Retinal pigment epithelial cell (primary cell): Measurements from ENCODE around the gene TSPAN31.

Experiments
- DNase-seq: peaks from one replicate; pipeline ENCODE4 v3.0.0-alpha.2; 2010; ENCODE audit warnings: low read depth
- H3K4me3 ChIP-seq: 2 replicates; pipeline ENCODE4 v1.5.1; 2011; ENCODE audit warnings: mild to moderate bottlenecking, low read length, control low read depth, moderate library complexity
- TF ChIP-seq, protein P1 (sequence below): conservative IDR thresholded peaks from 2 replicates; pipeline ENCODE4 v1.5.1; 2011; ENCODE audit warnings: low read depth, low read length, control low read depth, inconsistent platforms

Gene TSPAN31

DNA sequence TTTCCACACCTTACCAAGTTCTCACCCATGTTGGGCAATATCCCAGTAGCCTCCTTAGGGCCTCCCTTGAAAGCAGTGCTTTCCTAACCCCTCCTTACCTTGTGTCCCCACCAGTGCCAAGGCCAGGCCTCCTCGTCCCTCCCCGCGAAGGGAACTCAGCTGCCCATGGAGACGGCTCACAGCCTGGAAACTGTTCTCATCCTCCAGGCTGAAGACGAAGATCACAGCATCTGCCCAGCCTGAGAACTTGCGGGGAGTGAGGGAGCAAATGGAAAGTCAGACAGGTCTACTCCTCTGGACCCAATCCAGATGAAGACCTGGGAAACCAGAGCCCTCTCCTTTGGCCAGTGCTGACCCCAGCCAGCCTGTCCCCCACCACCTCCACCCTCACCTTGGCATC is 10.9 kb upstream of the TSPAN31 start:
- H3K4me3 ChIP-seq = no peak overlapping the region
- TF ChIP-seq, protein P1, sequence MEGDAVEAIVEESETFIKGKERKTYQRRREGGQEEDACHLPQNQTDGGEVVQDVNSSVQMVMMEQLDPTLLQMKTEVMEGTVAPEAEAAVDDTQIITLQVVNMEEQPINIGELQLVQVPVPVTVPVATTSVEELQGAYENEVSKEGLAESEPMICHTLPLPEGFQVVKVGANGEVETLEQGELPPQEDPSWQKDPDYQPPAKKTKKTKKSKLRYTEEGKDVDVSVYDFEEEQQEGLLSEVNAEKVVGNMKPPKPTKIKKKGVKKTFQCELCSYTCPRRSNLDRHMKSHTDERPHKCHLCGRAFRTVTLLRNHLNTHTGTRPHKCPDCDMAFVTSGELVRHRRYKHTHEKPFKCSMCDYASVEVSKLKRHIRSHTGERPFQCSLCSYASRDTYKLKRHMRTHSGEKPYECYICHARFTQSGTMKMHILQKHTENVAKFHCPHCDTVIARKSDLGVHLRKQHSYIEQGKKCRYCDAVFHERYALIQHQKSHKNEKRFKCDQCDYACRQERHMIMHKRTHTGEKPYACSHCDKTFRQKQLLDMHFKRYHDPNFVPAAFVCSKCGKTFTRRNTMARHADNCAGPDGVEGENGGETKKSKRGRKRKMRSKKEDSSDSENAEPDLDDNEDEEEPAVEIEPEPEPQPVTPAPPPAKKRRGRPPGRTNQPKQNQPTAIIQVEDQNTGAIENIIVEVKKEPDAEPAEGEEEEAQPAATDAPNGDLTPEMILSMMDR = no peak
- DNase-seq = no peak

DNA sequence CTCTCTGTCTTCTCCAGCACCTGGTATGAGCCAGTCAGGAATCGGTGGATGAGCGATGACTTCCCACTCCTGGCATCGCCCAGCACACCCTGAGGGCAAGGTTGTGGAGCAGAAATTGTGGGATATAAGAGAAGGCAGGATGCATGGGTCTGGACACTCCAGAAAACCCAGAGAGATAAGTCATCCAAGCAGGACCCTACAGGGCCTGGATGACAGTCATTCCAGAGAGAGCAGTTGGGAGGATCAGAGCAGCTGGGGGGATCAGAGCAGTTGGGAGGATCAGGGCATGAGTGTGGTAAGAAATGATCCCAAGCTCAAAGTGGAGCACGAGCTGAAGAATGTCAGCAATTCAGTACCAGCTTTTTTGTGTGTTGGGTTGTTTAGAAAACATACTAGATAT is 10.2 kb upstream of the TSPAN31 start:
- TF ChIP-seq, protein P1 = no peak
- H3K4me3 ChIP-seq = no peak overlapping the region
- DNase-seq = no peak

DNA sequence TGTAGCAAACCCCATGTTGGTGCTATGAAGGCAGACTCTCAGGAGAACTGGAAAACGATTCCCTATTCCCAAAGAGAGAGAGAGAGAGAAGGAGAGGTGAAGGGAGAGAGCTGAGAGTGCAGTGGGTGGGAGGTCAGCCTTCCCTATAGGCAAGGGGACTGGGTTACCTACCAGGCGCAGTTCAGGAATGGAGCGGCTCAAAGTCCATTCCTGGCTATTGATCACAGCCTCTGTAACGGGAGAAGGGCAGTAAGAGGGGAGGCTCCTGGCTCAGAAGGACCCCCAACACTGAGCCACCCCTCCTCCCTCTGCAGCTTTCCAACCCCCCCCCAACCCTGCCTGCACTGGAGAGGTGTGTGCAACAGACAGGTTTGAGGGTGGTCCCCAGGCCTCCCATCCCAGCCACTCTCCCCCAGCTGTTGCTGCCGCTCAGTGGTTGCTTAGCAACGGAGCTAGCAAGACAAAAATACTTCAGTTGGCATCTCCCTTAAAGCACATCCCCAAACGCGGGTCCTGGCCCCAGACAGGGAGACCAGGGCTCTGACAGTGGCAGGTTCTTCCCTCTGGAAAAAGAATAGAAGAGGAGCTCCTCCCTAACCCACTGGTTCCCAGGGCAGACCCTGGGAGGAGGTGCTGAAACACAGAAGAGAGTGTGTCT is 9.5 kb upstream of the TSPAN31 start:
- TF ChIP-seq, protein P1 = no peak
- DNase-seq = no peak
- H3K4me3 ChIP-seq = no peak overlapping the region

DNA sequence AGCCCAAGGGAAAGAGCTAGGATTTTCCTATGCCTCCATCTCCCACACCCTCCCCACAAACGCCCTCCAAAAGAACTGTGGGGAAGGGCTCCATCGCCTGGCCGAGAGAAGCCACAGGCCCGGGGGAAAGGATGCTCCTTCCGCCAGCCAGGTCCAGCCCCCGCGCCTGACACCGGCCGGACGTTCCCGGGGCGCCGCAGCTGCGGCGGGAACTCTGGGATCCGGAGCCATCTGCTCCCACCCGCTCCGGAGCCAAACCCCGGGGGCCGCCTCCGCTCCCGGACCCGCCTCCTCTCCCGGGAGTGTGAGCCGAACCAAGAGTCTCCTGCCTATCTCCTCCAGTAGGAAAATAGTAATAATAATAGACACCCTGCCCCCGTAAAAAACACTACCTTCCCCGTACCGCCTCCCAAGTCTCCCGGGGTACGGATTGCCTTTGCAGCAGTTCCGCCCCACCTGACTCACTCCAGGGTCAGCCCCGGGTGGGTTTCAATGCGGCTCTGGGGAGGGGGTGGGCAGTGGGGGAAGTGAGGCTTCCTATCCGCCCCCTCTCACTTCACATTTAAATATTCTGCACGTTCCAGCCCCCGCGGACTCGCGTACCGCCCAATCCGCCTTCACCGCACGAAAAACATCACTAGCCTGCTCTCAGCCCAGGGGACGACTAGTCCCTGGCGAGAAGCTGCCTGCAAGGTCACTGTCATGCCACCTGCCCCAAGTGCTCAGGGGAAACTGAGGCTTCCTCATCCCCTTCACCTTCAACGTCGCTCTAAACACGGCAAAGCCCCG is 8.7 kb upstream of the TSPAN31 start:
- H3K4me3 ChIP-seq = no peak overlapping the region
- DNase-seq = no peak
- TF ChIP-seq, protein P1 = peak; percentile 37

- H3K4me3 ChIP-seq = no peak overlapping the region
- TF ChIP-seq, protein P1 = no peak
- no peak for DNase-seq
Observed at GRCh38 chr12:57736741-57737466, 7.9 kb upstream of the TSPAN31 start.

- TF ChIP-seq, protein P1 = peak; percentile 34
- no peak overlapping the region for H3K4me3 ChIP-seq
Observed at GRCh38 chr12:57737467-57738460, 7.1 kb upstream of the TSPAN31 start.

More at GRCh38 chr12:57737467-57738460, 7.1 kb upstream of the TSPAN31 start:
- no peak for DNase-seq
